Neural progenitor cell (in vitro differentiated cells): ENCODE results near the gene CCDC6. TPM values are rescaled to one million over a fixed set of nuclear protein-coding genes. Genes with fewer than 3 reads are reported as not detected.

Experiments used
- DNase-seq: peaks from one replicate; pipeline ENCODE4 v3.0.0-alpha.2; 2016; ENCODE audit warnings: low spot score
- H2AFZ ChIP-seq: fragments of 200-600 bp; sonication (generic); replicated peaks from 2 replicates; pipeline ENCODE4 v1.6.1; 2016; ENCODE audit warnings: antibody characterized with exemption
- H3F3A ChIP-seq: fragments of 200-600 bp; sonication (generic); 2 replicates; pipeline ENCODE4 v1.6.1; 2016; ENCODE audit warnings: antibody characterized with exemption, low read depth
- H3K27ac ChIP-seq: fragments of 200-600 bp; sonication (generic); 2 replicates; pipeline ENCODE4 v1.5.1; 2016; ENCODE audit warnings: mild to moderate bottlenecking
- H3K27me3 ChIP-seq: fragments of 200-600 bp; sonication (generic); 2 replicates; pipeline ENCODE4 v1.6.1; 2016; ENCODE audit warnings: mild to moderate bottlenecking, moderate library complexity
- H3K36me3 ChIP-seq: fragments of 200-600 bp; sonication (generic); 2 replicates; pipeline ENCODE4 v1.5.1; 2016
- H3K4me1 ChIP-seq: fragments of 200-600 bp; sonication (generic); 2 replicates; pipeline ENCODE4 v1.6.1; 2016; ENCODE audit warnings: mixed run types
- H3K4me2 ChIP-seq: fragments of 200-600 bp; sonication (generic); 2 replicates; pipeline ENCODE4 v1.6.1; 2016
- H3K4me3 ChIP-seq: fragments of 200-600 bp; sonication (generic); 2 replicates; pipeline ENCODE4 v1.5.1; 2016
- H3K79me2 ChIP-seq: fragments of 200-600 bp; sonication (generic); 2 replicates; pipeline ENCODE4 v1.6.1; 2016; ENCODE audit warnings: low read depth
- H3K9ac ChIP-seq: fragments of 200-600 bp; sonication (generic); 2 replicates; pipeline ENCODE4 v1.6.1; 2016
- H3K9me3 ChIP-seq: fragments of 200-600 bp; sonication (generic); 2 replicates; pipeline ENCODE4 v1.5.1; 2016; ENCODE audit warnings: low read depth
- H4K20me1 ChIP-seq: fragments of 200-600 bp; sonication (generic); 2 replicates; pipeline ENCODE4 v1.6.1; 2016; ENCODE audit warnings: low read depth
- H3K27ac Mint-ChIP-seq: 3 replicates; pipeline ENCODE4 v1.8.0; 2021; ENCODE audit warnings: mixed read lengths
- H3K27me3 Mint-ChIP-seq: 2 replicates; pipeline ENCODE4 v1.8.0; 2022; ENCODE audit warnings: low read depth, mild to moderate bottlenecking, inconsistent platforms, moderate library complexity, mixed read lengths; ENCODE audit not compliant: insufficient read depth
- H3K36me3 Mint-ChIP-seq: 3 replicates; pipeline ENCODE4 v1.8.0; 2021; ENCODE audit warnings: mixed read lengths
- H3K4me1 Mint-ChIP-seq: 3 replicates; pipeline ENCODE4 v1.8.0; 2021; ENCODE audit warnings: mixed read lengths
- H3K4me3 Mint-ChIP-seq: 3 replicates; pipeline ENCODE4 v1.8.0; 2021; ENCODE audit warnings: mild to moderate bottlenecking, moderate library complexity, mixed read lengths
- H3K9me3 Mint-ChIP-seq: 3 replicates; pipeline ENCODE4 v1.8.0; 2020; ENCODE audit warnings: mixed read lengths
- CTCF ChIP-seq: fragments of 200-600 bp; sonication (generic); IDR thresholded peaks from 2 replicates; pipeline ENCODE4 v1.5.1; 2017; ENCODE audit warnings: antibody characterized with exemption, mild to moderate bottlenecking
- EZH2 ChIP-seq: fragments of 200-600 bp; sonication (generic); IDR thresholded peaks from 2 replicates; pipeline ENCODE4 v1.6.1; 2017; ENCODE audit warnings: antibody characterized with exemption, mild to moderate bottlenecking, moderate library complexity
- EZH2phosphoT487 ChIP-seq: fragments of 200-600 bp; sonication (generic); IDR thresholded peaks from 2 replicates; pipeline ENCODE4 v1.6.1; 2017; ENCODE audit warnings: antibody characterized with exemption
- total RNA-seq: library from RNA; depleted of rRNA; stranded (reverse); fragments of >200 nt; gene quantifications from 2 replicates; pipeline ENCODE4 v1.2.3, GENCODE V29; 2015; ENCODE audit warnings: low replicate concordance

Gene CCDC6
- total RNA-seq, 1 donor from 2014 or later: 29.4 TPM

- Histone ChIP-seq H3K9me3 (no peaks in the 10 kb centered on the region), H3K79me2 (peaks cover 16% of the 10 kb centered on the region), H3K4me3 (no peak overlapping the region), H3K36me3 (peaks cover 10% of the 10 kb centered on the region), H3K27ac (no peak overlapping the region), H3K27me3 (no peaks in the 10 kb centered on the region), H3K9ac (no peak overlapping the region), H3K4me1 (peaks cover 9% of the 10 kb centered on the region), H3K4me2 (no peak overlapping the region), H2AFZ (no peak overlapping the region), H4K20me1 (peaks cover 8% of the 10 kb centered on the region), H3F3A (no peaks in the 10 kb centered on the region)
- H3K36me3 Mint-ChIP-seq: peaks cover 36% of the 10 kb centered on the region
- TF ChIP-seq EZH2 (no peak), EZH2phosphoT487 (no peak), CTCF (no peak)
- no peak overlapping the region for H3K4me3 Mint-ChIP-seq
- no peak overlapping the region for H3K27ac Mint-ChIP-seq
- peaks cover 13% of the 10 kb centered on the region for H3K4me1 Mint-ChIP-seq
- no peaks in the 10 kb centered on the region for H3K27me3 Mint-ChIP-seq
- no peaks in the 10 kb centered on the region for H3K9me3 Mint-ChIP-seq
- DNase-seq: no peak
Observed at GRCh38 chr10:59812519-59813122, 93.7 kb downstream of the CCDC6 start.

GRCh38 chr10:59809644-59809974 lies 96.7 kb downstream of the CCDC6 start:
- TF ChIP-seq CTCF (no peak), EZH2 (no peak), EZH2phosphoT487 (no peak)
- no peaks in the 10 kb centered on the region for H3K79me2 ChIP-seq
- Mint-ChIP-seq H3K27ac (peak overlapping the region; percentile 68), H3K4me3 (no peak overlapping the region), H3K36me3 (peaks cover 44% of the 10 kb centered on the region), H3K4me1 (peaks cover 11% of the 10 kb centered on the region), H3K27me3 (no peaks in the 10 kb centered on the region), H3K9me3 (no peaks in the 10 kb centered on the region)
- H3K27ac ChIP-seq: no peak overlapping the region
- no peaks in the 10 kb centered on the region for H3K27me3 ChIP-seq
- H3F3A ChIP-seq: no peaks in the 10 kb centered on the region
- H2AFZ ChIP-seq: no peak overlapping the region
- H3K4me1 ChIP-seq: peaks cover 9% of the 10 kb centered on the region
- peaks cover 8% of the 10 kb centered on the region for H4K20me1 ChIP-seq
- no peaks in the 10 kb centered on the region for H3K9me3 ChIP-seq
- DNase-seq: no peak
- H3K4me3 ChIP-seq: no peak overlapping the region
- peaks cover 16% of the 10 kb centered on the region for H3K36me3 ChIP-seq
- no peak overlapping the region for H3K4me2 ChIP-seq
- H3K9ac ChIP-seq: no peak overlapping the region

- no peaks in the 10 kb centered on the region for H3K9me3 Mint-ChIP-seq
- H3K79me2 ChIP-seq: no peaks in the 10 kb centered on the region
- H3K9ac ChIP-seq: no peak overlapping the region
- no peak overlapping the region for H3K27ac ChIP-seq
- no peaks in the 10 kb centered on the region for H3K27me3 Mint-ChIP-seq
- peak overlapping the region; percentile 68 for H3K27ac Mint-ChIP-seq
- H2AFZ ChIP-seq: no peak overlapping the region
- H3K4me1 Mint-ChIP-seq: peaks cover 10% of the 10 kb centered on the region
- H3K9me3 ChIP-seq: no peaks in the 10 kb centered on the region
- H3K36me3 ChIP-seq: peaks cover 16% of the 10 kb centered on the region
- H3K27me3 ChIP-seq: no peaks in the 10 kb centered on the region
- no peak overlapping the region for H3K4me2 ChIP-seq
- peak; percentile 72 for DNase-seq
- H3K4me1 ChIP-seq: peaks cover 9% of the 10 kb centered on the region
- peaks cover 8% of the 10 kb centered on the region for H4K20me1 ChIP-seq
- H3K4me3 ChIP-seq: no peak overlapping the region
- TF ChIP-seq EZH2phosphoT487 (no peak), CTCF (peak; percentile 70)
- no peak overlapping the region for H3K4me3 Mint-ChIP-seq
- H3F3A ChIP-seq: no peaks in the 10 kb centered on the region
- peaks cover 50% of the 10 kb centered on the region for H3K36me3 Mint-ChIP-seq
Observed at GRCh38 chr10:59808896-59809643, 97.3 kb downstream of the CCDC6 start.
